HG03575 (cell line): ENCODE data around the gene SOX30.

Experiments
- ATAC-seq: cut with Tn5 transposase; IDR thresholded peaks from one replicate; pipeline ENCODE4 v1.9.1; 2021; ENCODE audit not compliant: unreplicated experiment, insufficient number of reproducible peaks, low FRiP score; ENCODE audit errors: extremely low read depth

The SOX30 gene

GRCh38 chr5:157612581-157612980, 39.7 kb downstream of the SOX30 start:
- no peak for ATAC-seq

- no peak for ATAC-seq
Observed at GRCh38 chr5:157611571-157612476, 40.4 kb downstream of the SOX30 start.

DNA sequence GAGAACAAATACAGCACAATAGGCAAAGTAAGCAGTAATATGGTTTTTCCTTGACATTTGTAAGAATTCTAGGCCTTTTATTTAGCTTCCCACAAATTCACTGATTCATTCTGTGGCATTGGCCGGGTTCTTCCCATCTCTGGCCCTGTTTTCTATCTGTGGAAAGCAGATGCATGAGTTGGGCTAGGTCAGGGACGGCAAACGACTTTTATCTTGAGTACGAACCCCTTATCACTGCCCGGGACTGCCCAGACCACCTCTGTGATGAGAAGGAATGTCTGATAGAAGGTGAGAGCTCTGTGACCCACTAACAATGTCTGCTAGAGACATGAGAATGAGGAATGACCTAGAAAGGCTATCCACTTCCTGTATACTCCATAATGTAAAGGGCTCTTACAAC, 41.2 kb downstream of the SOX30 start:
- ATAC-seq = no peak

DNA sequence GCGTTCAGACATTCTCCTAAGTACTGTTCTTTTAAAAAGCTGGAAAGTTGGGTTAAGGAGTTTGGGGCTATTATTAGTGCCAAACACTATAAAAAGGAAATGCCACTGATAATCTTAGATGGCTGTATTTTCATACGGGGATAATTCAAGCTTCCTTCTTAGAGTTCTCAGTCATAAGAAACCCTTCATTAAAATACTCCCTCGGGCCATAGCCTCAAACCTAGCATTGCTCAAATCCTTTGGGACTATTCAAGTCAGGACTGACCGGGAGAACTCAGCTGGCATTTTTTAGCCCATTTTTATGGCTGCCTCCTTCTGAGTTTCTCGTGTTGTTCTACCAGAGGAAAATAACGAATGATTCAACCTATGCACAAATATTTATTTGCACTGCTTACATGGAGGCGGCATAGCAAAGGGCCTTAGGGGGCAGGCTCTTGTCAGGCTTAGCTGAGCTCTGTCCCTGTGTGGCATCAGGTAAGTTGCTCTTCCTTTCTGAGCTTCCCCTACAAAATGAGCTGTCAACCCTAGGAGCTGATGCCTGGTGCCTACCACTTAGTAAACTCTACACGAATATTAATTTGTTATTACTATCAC, 43.2 kb downstream of the SOX30 start:
- no peak for ATAC-seq

- no peak for ATAC-seq
Observed at GRCh38 chr5:157607371-157608161, 44.7 kb downstream of the SOX30 start.

- ATAC-seq = no peak
Observed at GRCh38 chr5:157606046-157606445, 46.2 kb downstream of the SOX30 start.

GRCh38 chr5:157603333-157604190, 48.7 kb downstream of the SOX30 start:
- ATAC-seq = no peak

DNA sequence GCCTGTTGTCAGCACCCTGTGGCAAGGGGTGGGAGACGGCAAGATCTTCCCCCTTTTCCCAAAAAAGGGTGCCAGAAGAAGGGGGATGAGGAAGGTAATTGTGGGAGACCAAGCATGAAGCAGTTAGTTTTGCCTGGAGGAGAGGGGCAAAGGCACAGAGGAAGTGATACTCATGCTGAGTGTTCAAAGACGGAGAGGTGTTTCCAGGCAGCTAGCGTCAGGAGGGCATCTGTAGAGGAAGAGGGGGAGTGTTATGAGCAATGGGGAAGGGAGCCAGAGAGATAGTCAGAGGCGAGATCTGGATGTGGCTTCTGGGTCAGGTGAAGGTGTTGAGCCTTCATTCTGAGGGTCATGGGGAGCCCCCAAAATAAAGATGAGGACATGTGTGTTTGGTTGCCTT, 49.7 kb downstream of the SOX30 start:
- ATAC-seq = no peak

DNA sequence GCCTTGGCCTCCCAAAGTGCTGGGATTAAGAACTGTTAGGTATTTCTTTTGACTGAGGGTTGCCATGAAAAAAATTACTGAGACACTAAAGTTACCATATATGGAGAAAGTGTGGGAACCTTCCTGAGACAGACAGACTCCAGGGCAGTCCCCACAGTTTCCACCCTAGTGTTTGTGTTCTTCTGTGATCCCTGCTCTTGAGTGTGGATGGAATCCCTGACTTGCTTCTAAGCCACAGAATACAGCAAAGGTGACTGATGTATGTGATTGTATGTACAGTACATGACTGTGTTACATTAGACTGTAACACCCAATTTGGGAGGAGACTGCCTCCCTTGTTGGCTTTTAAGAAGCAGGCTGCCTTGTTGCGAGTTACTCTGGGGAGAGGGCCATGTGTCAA, 52.0 kb downstream of the SOX30 start:
- no peak for ATAC-seq

DNA sequence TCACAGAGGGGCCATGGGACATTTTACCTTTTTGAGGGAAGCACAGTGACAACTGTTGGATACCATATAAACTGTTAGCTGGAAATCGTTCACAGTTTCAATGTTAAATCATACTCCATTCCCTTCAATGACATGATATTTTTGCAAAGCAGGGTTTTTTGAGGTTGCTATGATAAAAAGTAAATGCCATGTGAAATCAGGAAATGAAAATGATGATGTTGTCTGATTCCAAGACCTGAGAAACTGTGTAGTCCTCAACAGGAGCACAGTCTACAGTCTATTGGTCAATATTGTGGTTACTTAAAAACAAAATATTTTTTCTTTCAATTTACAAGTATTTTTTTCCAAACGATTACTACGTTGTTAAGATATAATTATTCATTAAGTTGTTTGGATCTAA, 52.7 kb downstream of the SOX30 start:
- no peak for ATAC-seq

DNA sequence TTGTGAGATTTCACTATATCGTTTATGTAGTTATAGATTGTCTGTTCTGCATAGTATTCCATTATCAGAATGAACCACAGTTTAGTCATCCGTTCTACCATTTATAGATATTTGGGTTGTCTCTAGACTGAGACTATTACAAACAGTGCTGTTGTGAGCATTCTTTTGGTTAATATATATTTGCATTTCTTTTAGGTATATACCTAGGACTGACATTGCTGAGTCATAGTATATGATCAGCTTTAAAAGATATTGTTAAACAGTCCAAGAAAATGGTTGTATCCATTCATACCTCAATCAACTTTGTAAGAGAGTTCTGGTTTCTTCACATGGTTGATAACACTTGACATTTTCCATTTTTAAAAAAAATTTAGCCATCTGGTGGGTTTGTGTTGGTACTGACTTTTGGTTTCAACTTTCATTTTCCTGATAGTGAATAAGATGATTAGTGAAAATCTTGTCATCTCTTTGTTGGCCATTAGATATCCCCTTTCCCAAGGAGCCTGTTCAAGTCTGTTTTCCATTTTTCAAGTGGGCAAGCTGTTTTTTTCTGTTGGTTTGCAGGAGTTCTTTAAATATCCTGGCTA, 53.8 kb downstream of the SOX30 start:
- ATAC-seq = no peak

DNA sequence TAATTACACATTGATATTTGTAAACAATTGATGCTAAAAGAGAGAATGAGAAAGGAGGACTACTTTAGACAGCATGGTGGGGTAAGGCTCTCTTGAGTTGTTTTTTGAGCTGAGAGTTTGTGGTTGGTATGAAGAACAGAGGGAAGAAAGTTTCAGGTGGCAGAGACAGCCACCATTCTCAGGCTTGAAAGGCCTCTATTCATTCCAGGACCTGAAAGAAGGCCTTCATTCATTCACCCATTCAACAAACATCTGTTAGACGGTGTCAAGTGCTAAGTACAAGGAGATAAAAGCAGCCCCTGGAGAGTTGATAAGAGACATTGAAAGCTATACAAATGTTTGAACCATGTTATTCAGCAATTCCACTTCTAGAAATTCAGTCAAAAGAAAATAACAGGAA, 55.0 kb downstream of the SOX30 start:
- ATAC-seq = no peak

GRCh38 chr5:157596487-157596886, 55.8 kb downstream of the SOX30 start:
- ATAC-seq = peak; percentile 51

DNA sequence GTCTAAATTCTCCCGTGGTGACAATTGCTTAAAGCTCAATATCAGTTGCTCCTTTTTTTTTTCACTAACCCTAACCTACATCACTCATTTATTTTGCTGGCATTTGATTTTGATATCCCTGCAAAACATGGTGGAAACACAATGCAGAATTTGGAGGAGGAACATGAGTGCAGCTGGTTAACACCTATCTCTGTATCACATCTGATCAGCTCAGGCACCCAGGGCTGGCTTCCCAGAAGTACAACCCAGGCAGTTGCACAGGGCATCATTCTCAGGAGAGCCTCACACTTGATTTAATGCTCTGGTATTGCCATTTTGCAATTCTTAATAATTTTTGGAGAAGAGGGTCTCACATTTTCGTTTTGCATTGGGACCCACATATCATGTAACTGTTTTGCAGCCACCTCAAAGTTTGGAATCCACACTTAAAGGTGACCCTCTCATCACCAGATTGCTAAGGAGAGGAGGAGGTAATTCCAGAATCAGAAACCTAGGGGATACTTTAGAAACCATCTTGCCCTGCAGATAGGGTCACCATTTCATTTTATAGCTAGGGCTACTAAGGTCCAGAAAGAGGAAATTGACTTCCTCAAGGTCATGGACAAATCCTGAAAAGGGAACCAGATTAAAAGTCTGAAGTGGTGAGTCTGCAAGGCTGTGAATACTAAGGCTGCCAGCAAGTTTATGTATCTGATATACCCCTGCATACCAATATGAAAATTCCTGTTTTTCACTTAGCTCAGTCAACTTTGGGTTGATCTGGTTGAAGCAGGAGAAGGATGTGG, 57.4 kb downstream of the SOX30 start:
- no peak for ATAC-seq

DNA sequence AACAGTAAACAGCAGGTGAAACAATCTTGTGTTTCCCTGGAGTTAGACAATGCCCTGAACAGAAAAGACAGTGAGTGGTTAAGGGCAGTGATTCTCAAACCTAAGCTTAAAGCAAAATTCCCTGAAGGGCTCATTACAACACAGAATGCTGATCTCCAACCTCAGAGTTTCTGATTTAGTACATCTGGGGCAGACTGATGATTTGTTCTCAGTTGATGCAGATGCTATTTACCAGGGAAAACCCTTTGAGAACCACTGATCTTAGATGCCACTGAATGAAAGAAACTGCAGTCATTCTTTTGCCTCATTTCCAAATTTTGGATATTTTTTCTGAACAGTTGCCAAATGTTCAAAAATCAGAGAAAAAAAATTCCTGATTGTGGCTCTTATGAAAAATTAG, 58.0 kb downstream of the SOX30 start:
- no peak for ATAC-seq

DNA sequence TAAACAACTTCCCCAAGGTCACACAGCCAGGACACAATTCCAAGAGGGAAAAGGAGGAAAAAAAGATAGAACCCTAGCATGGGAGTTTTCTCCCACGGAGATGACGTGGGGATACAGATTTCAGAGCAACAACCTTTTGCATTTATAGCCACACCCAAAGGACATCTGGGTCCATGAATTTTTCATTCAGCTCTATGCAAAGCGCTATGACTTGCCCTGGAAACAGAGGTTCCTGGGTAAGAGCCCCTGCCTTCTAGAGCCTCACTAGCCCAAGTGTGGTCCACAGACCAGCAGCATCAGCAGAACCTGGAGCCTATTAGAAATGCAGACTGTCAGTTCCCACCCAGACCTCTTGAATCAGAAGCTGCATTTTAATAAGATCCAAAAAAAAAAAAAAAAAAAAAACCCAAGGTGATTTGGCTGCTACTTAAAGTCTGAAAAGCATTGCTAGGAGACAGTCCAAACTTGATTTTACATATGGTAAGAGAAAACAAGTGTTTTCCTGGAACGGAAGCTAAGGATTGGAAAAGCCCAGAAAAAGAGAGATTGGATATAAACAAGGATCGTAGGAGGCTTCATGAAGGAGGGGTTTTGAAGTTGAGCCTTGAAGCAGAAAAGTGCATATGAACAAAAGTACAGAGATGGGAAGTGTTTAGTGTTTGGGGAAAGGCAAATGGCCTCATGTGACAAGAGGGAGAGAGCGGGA, 59.0 kb downstream of the SOX30 start:
- no peak for ATAC-seq

DNA sequence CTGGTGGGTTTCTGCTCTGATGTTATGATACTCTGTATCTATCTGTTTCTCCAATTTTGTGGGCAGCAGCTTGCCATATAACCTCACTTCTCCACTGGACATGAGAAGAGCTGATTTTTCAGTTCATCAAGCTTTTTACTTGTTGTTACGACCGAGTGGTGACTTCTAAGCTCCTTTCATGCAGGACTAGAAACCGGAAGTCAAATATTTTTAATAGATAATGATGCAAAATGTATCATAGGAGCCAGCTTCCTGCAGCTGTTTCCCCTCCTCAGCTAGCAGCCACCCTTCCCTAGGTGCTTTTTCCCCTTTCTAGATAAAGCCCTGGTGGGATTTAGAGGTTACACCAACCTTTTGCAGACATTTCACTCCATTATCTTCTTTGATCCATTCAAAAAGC, 59.6 kb downstream of the SOX30 start:
- no peak for ATAC-seq
